K562 (cell line): ENCODE results near the gene ZC3H10. TPM values are rescaled to one million over a fixed set of nuclear protein-coding genes. Genes with fewer than 3 reads are reported as not detected.

Source experiments
- ATAC-seq: fragments of 200-7000 bp; cut with Tn5 transposase; 3 replicates; pipeline ENCODE4 v1.9.1; 2020; ENCODE audit warnings: moderate library complexity
- BruUV-seq: library from RNA; stranded (reverse); fragments of 400-500 nt; replicated peaks from 2 replicates; lab custom pipeline; 2021; lab: Mats Ljungman, UMichigan
- CTCF ChIA-PET: fragments of 300-600 bp; formaldehyde crosslinking; extraction: SDS; loops from one replicate; lab custom pipeline; 2021; ENCODE audit warnings: low intra/inter-chr PET ratio; lab: Yijun Ruan, JAX
- POLR2A ChIA-PET: fragments of 300-600, 350-650 bp; sonication (Branson Sonifier 250); formaldehyde crosslinking; extraction: SDS; loops from one replicate; lab custom pipeline; 2021; ENCODE audit warnings: antibody characterized with exemption, inconsistent platforms; lab: Yijun Ruan, JAX
- DNase-seq, 4 experiments: peaks; one replicate each; pipeline versions ENCODE4 v3.0.0 to v3.0.0-alpha.2; 2011 to 2018; ENCODE audit warnings: low spot score in 3 of 4, mixed read lengths in 3 of 4; ENCODE audit errors: extremely low read depth in 1 of 4
- FAIRE-seq: peaks from 2 replicates; lab custom pipeline; 2011; peaks lifted over from hg19 to GRCh38; lab: Jason Lieb, UNC
- H2AFZ ChIP-seq: 2 replicates; pipeline ENCODE4 v1.6.0; 2011; ENCODE audit warnings: low read depth, low read length, control low read depth, inconsistent platforms
- H3K27ac ChIP-seq: fragments of 200-600 bp; 3 replicates; pipeline ENCODE4 v1.8.0; 2011; ENCODE audit warnings: low read depth, mild to moderate bottlenecking, control low read depth, inconsistent platforms, low read length, moderate library complexity, mixed read lengths; ENCODE audit errors: extremely low read depth
- H3K27me3 ChIP-seq, 2 experiments: fragments of 300-600 bp in 1 of 2; 2 replicates in 1 of 2; 3 replicates in 1 of 2; pipeline versions ENCODE4 v1.6.0 to v1.8.0; 2011; ENCODE audit warnings: inconsistent platforms in 2 of 2, low read length in 2 of 2, mild to moderate bottlenecking in 1 of 2, mixed read lengths in 1 of 2, moderate library complexity in 1 of 2; ENCODE audit not compliant: control insufficient read depth in 2 of 2, insufficient read depth in 2 of 2
- H3K36me3 ChIP-seq: fragments of 300-600 bp; 3 replicates; pipeline ENCODE4 v1.8.0; 2011; ENCODE audit warnings: mild to moderate bottlenecking, low read length, inconsistent platforms; ENCODE audit not compliant: control insufficient read depth, insufficient read depth
- H3K4me1 ChIP-seq, 2 experiments: fragments of 200-600 bp in 1 of 2; replicated peaks in 1 of 2; 2 replicates in 1 of 2; 3 replicates in 1 of 2; pipeline versions ENCODE4 v1.5.1 to v1.8.0; 2011; ENCODE audit warnings: inconsistent platforms in 2 of 2, low read length in 2 of 2, mild to moderate bottlenecking in 1 of 2, mixed read lengths in 1 of 2, moderate library complexity in 1 of 2; ENCODE audit not compliant: control insufficient read depth in 2 of 2, insufficient read depth in 2 of 2
- H3K4me2 ChIP-seq: 2 replicates; pipeline ENCODE4 v1.6.1; 2011; ENCODE audit warnings: low read length, control low read depth, inconsistent platforms, mixed read lengths; ENCODE audit not compliant: insufficient read depth
- H3K4me3 ChIP-seq: fragments of 200-600 bp; sonication (generic), shearing (Covaris generic); 2 replicates; pipeline ENCODE4 v1.5.1; 2016; ENCODE audit warnings: control low read depth, inconsistent platforms
- H3K79me2 ChIP-seq: fragments of 200-600 bp; 3 replicates; pipeline ENCODE4 v1.8.0; 2011; ENCODE audit warnings: low read length, inconsistent platforms; ENCODE audit not compliant: control insufficient read depth, insufficient read depth
- H3K9ac ChIP-seq, 2 experiments: 2 replicates each; pipeline versions ENCODE4 v1.6.0 to v1.6.1; 2011; ENCODE audit warnings: low read depth in 2 of 2, low read length in 2 of 2, control low read depth in 1 of 2, inconsistent platforms in 1 of 2, mild to moderate bottlenecking in 1 of 2, mixed read lengths in 1 of 2; ENCODE audit not compliant: insufficient read depth in 1 of 2
- H3K9me1 ChIP-seq: one replicate; pipeline ENCODE4 v1.6.0; 2011; ENCODE audit warnings: inconsistent platforms, mild to moderate bottlenecking, low read length, moderate library complexity; ENCODE audit not compliant: control insufficient read depth, insufficient read depth
- H3K9me3 ChIP-seq: replicated peaks from 2 replicates; pipeline ENCODE4 v1.5.1; 2011; ENCODE audit warnings: low read depth, low read length, inconsistent platforms; ENCODE audit not compliant: control insufficient read depth, insufficient read depth
- H4K20me1 ChIP-seq: replicated peaks from 2 replicates; pipeline ENCODE4 v1.6.1; 2011; ENCODE audit warnings: low read length, inconsistent platforms, mixed read lengths; ENCODE audit not compliant: control insufficient read depth, insufficient read depth
- CLOCK ChIP-seq: fragments of 250-450 bp; sonication (Bioruptor Pico); IDR thresholded peaks from 2 replicates; pipeline ENCODE4 v1.4.0; 2020; ENCODE audit warnings: mild to moderate bottlenecking, moderate library complexity, borderline replicate concordance
- CSDE1 ChIP-seq, 2 experiments: fragments of 450-650 bp; IDR thresholded peaks; 2 replicates each; pipeline ENCODE4 v1.6.1; 2016; ENCODE audit warnings: mild to moderate bottlenecking in 1 of 2
- DDX20 ChIP-seq: fragments of 450-650 bp; IDR thresholded peaks from 2 replicates; pipeline ENCODE4 v1.6.1; 2016; ENCODE audit warnings: missing genetic modification characterization, low read depth, mild to moderate bottlenecking, missing compliant biosample characterization, moderate library complexity
- ETS1 ChIP-seq: conservative IDR thresholded peaks from 2 replicates; pipeline ENCODE4 v1.6.1; 2011; ENCODE audit warnings: low read depth, mild to moderate bottlenecking, low read length; ENCODE audit not compliant: control insufficient read depth
- HDAC2 ChIP-seq: fragments of 450-650 bp; IDR thresholded peaks from 2 replicates; pipeline ENCODE4 v1.6.1; 2016; ENCODE audit warnings: mild to moderate bottlenecking
- HDGF ChIP-seq: fragments of 450-650 bp; IDR thresholded peaks from 2 replicates; pipeline ENCODE4 v1.6.1; 2016
- MTA2 ChIP-seq: fragments of 450-650 bp; IDR thresholded peaks from 2 replicates; pipeline ENCODE4 v1.6.1; 2016; ENCODE audit warnings: low read depth
- NR2C1 ChIP-seq, 2 experiments: fragments of 450-650 bp; IDR thresholded peaks; 2 replicates each; pipeline ENCODE4 v1.6.1; 2017; ENCODE audit warnings: mild to moderate bottlenecking in 2 of 2, antibody characterized with exemption in 1 of 2, inconsistent platforms in 1 of 2, missing compliant biosample characterization in 1 of 2, missing genetic modification characterization in 1 of 2
- PKNOX1 ChIP-seq: fragments of 450-650 bp; IDR thresholded peaks from 2 replicates; pipeline ENCODE4 v1.6.1; 2016
- WHSC1 ChIP-seq: IDR thresholded peaks from one replicate; pipeline ENCODE4 v1.6.1; 2012; ENCODE audit warnings: low read length, control low read depth, inconsistent platforms
- ZNF311 ChIP-seq: fragments of 250-450 bp; sonication (Bioruptor Pico); IDR thresholded peaks from 2 replicates; pipeline ENCODE4 v1.4.0; 2020; ENCODE audit warnings: mild to moderate bottlenecking, moderate library complexity
- ZNF639 ChIP-seq, 2 experiments: fragments of 200-800 bp in 1 of 2; sonication (Bioruptor generic) in 1 of 2; sonication (generic) in 1 of 2; formaldehyde crosslinking in 1 of 2; IDR thresholded peaks in 1 of 2; conservative IDR thresholded peaks in 1 of 2; 2 replicates each; pipeline versions ENCODE4 v1.5.0 to v1.6.1; 2016 to 2020; ENCODE audit warnings: missing compliant biosample characterization in 1 of 2, missing genetic modification characterization in 1 of 2, missing genetic modification reagents in 1 of 2
- ZNF655 ChIP-seq: fragments of 250-450 bp; sonication (Bioruptor Pico); IDR thresholded peaks from 2 replicates; pipeline ENCODE4 v1.5.0; 2021
- ZSCAN32 ChIP-seq: fragments of 450-650 bp; formaldehyde crosslinking; IDR thresholded peaks from 2 replicates; pipeline ENCODE4 v1.4.0; 2020; ENCODE audit warnings: mild to moderate bottlenecking, moderate library complexity
- WGBS: fragments of 100-300 bp; shearing (Covaris generic); methylation state at CpG from one replicate; pipeline ENCODE4 v1.1.6; 2016; ENCODE audit warnings: low coverage, mixed read lengths; ENCODE audit not compliant: insufficient coverage; ENCODE audit errors: missing lambda C conversion rate; 5-methylcytosine and 5-hydroxymethylcytosine counted together
- in situ Hi-C: fragments of 300-500 bp; cut with MboI; formaldehyde crosslinking; loops from 4 replicates; pipeline ENCODE4 v1.15.0; 2018; ENCODE audit warnings: inconsistent platforms, mixed read lengths
- intact Hi-C: fragments of 100-400 bp; cut with micrococcal nuclease; formaldehyde crosslinking; loops from 2 replicates; pipeline ENCODE4 v1.14.2; 2022
- polyA plus RNA-seq, 8 experiments: library from polyadenylated mRNA; depleted of rRNA in 4 of 8; stranded (reverse) in 5 of 8; unstranded in 3 of 8; fragments of >200 nt; fragmentation: Nextera tagmentation in 2 of 8; fragmentation: Illumina TruSeq in 1 of 8; extraction: Ambion mirVana in 2 of 8; extraction: Trizol in 1 of 8; gene quantifications; 2 replicates each; pipeline versions ENCODE4 v1.2.1 to v1.2.3, GENCODE V29; 2011 to 2014; ENCODE audit warnings: inconsistent platforms in 1 of 8, missing spikeins in 1 of 8
- total RNA-seq, 7 experiments: library from RNA; depleted of rRNA in 6 of 7; stranded (reverse); fragments of >200 nt in 6 of 7; fragmentation: Illumina TruSeq in 2 of 7; extraction: Trizol in 2 of 7; gene quantifications; 2 replicates each; pipeline versions ENCODE4 v1.2.1 to v1.2.3, GENCODE V29; 2011 to 2021; ENCODE audit warnings: low replicate concordance in 1 of 7

ZC3H10 gene
- total and polyA plus RNA-seq, 9 of the 15 experiments (the other 6 are each of a cell fraction or from before 2014, with no cell fraction given) = 0.31 to 4.1 (median 1.6) TPM

GRCh38 chr12:56119361-56119796 is 1.3 kb downstream of the ZC3H10 start:
- CTCF ChIA-PET = interaction anchor here (1.5 to 3.8 kb wide), 5 partner anchors 68 to 139 kb away, joined by 5 to 36 read pairs (median 13); partner anchors contain the start of genes ANKRD52, NABP2 and SMARCC2
- H4K20me1 ChIP-seq = no peaks in the 10 kb centered on the region
- H3K36me3 ChIP-seq = peaks cover 27% of the 10 kb centered on the region
- intact Hi-C loops = loop anchor here (1.0 to 5.0 kb wide), 9 partner anchors 38 to 518 kb away; partner anchors contain the start of genes ANKRD52, CS, MYL6 and NABP2
- peak overlapping the region; percentile 93 to 97; a peak in 3 of 4 replicates for H3K9ac ChIP-seq
- H3K79me2 ChIP-seq = peaks cover 28% of the 10 kb centered on the region
- in situ Hi-C loops = no loop called here
- no peaks in the 10 kb centered on the region for H3K27me3 ChIP-seq
- DNase-seq (peak; percentile 77 to 93 (median 83)), ATAC-seq (peak; percentile 49), FAIRE-seq (peak; percentile 80)
- POLR2A ChIA-PET = interaction anchor here (1.0 to 5.3 kb wide), 6 partner anchors 9 to 75 kb away, joined by 5 to 125 read pairs (median 34); partner anchors contain the start of genes ESYT1, MYL6, PA2G4 and SMARCC2
- BruUV-seq = no TSS peak
- H2AFZ ChIP-seq = peak overlapping the region; percentile 82
- peaks cover 21 to 25% of the 10 kb centered on the region in 2 experiments for H3K4me1 ChIP-seq
- H3K4me2 ChIP-seq = peak overlapping the region; percentile 89
- H3K9me3 ChIP-seq = peaks cover 6% of the 10 kb centered on the region
- H3K4me3 ChIP-seq = peak overlapping the region; percentile 59
- WGBS = 0% methylated on average over 2 of the region's 2 CpGs
- peak overlapping the region; percentile 61; the same call in 2 of the 3 replicates for H3K27ac ChIP-seq
- no peaks in the 10 kb centered on the region for H3K9me1 ChIP-seq
- TF ChIP-seq ZSCAN32 (no peak), MTA2 (no peak), DDX20 (tag) (no peak), CSDE1 (IDR thresholded peaks at IDR 0.05) (no peak), HDGF (no peak), PKNOX1 (0 out of 2 replicates have a peak, but pooled peaks have one; percentile 19), NR2C1 (IDR thresholded peaks at IDR 0.05) (peak; percentile 50; the same call in 1 of the 2 replicates), NR2C1 (tag; IDR thresholded peaks at IDR 0.05) (peak; percentile 41; the same call in 1 of the 2 replicates), ETS1 (no peak), ZNF655 (no peak), ZNF639 (CRISPR knock-in tag; conservative IDR thresholded peaks at IDR 0.05 in 1 of 2, IDR thresholded peaks at IDR 0.05 in 1 of 2) (no peak), ZNF311 (CRISPR knock-in tag) (no peak), WHSC1 (no peak), HDAC2 (no peak; the same call in 1 of the 2 replicates), CLOCK (CRISPR knock-in tag) (no peak)
